HCT116 (cell line): ENCODE measurements around the gene TMEM205. TPM values are rescaled to one million over a fixed set of nuclear protein-coding genes. Genes with fewer than 3 reads are reported as not detected.

Experiments used
- ATAC-seq: fragments of 200-7000 bp; cut with Tn5 transposase; 2 replicates; pipeline ENCODE4 v1.9.1; 2020; ENCODE audit warnings: mild to moderate bottlenecking, moderate library complexity
- BruUV-seq: library from RNA; stranded (reverse); fragments of 400-500 nt; replicated peaks from 2 replicates; lab custom pipeline; 2021; lab: Mats Ljungman, UMichigan
- CTCF ChIA-PET: fragments of 300-600 bp; sonication (Branson Sonifier 250); formaldehyde crosslinking; loops from one replicate; lab custom pipeline; 2021; ENCODE audit warnings: antibody characterized with exemption; lab: Charles Lee
- POLR2A ChIA-PET: fragments of 300-600, 350-600 bp; sonication (Branson Sonifier 250); formaldehyde crosslinking; loops from one replicate; lab custom pipeline; 2021; ENCODE audit warnings: antibody characterized with exemption; lab: Charles Lee
- RAD21 ChIA-PET, 2 experiments: fragments of 300-600 bp; sonication (Branson Sonifier 250); formaldehyde crosslinking; loops; one replicate each; lab custom pipeline; 2023; ENCODE audit warnings: low total read pairs in 2 of 2; ENCODE audit not compliant: uncharacterized antibody in 2 of 2, unreplicated experiment in 2 of 2, low non-redundant PET in 1 of 2; lab: Charles Lee
- DNase-seq: peaks from one replicate; pipeline ENCODE4 v3.0.0-alpha.2; 2010; ENCODE audit warnings: low read depth, low spot score
- H2AFZ ChIP-seq: fragments of 200-600 bp; shearing (Covaris generic), sonication (generic); 2 replicates; pipeline ENCODE4 v1.6.1; 2017; ENCODE audit warnings: low read depth, mixed run types, mixed read lengths, antibody characterized with exemption, low read length; ENCODE audit not compliant: poor library complexity, severe bottlenecking
- H3K27ac ChIP-seq: 2 replicates; pipeline ENCODE4 v1.5.1; 2012; ENCODE audit warnings: low read depth, low read length
- H3K27me3 ChIP-seq: fragments of 200-600 bp; sonication (generic); 2 replicates; pipeline ENCODE4 v1.6.1; 2016; ENCODE audit warnings: mixed run types, low read length, mixed read lengths; ENCODE audit not compliant: insufficient read depth
- H3K36me3 ChIP-seq, 2 experiments: fragments of 200-500 bp in 1 of 2; fragments of 200-600 bp in 1 of 2; sonication (Bioruptor generic) in 1 of 2; sonication (generic) in 1 of 2; 2 replicates each; pipeline versions ENCODE4 v1.5.1 to v1.6.1; 2014 to 2016; ENCODE audit warnings: low read length in 2 of 2, inconsistent platforms in 1 of 2, mixed read lengths in 1 of 2, mixed run types in 1 of 2; ENCODE audit not compliant: insufficient read depth in 2 of 2, control insufficient read depth in 1 of 2
- H3K4me1 ChIP-seq, 2 experiments: fragments of 200-600 bp in 1 of 2; sonication (generic) in 1 of 2; 2 replicates each; pipeline versions ENCODE4 v1.5.1 to v1.6.1; 2012 to 2017; ENCODE audit warnings: low read length in 2 of 2, inconsistent platforms in 1 of 2, mild to moderate bottlenecking in 1 of 2, mixed read lengths in 1 of 2, mixed run types in 1 of 2, moderate library complexity in 1 of 2; ENCODE audit not compliant: insufficient read depth in 2 of 2, control insufficient read depth in 1 of 2
- H3K4me2 ChIP-seq: fragments of 200-600 bp; sonication (generic); 2 replicates; pipeline ENCODE4 v1.6.1; 2017; ENCODE audit warnings: mixed run types, low read length, mixed read lengths
- H3K4me3 ChIP-seq, 2 experiments: fragments of 200-600 bp in 1 of 2; sonication (generic) in 1 of 2; replicated peaks in 1 of 2; 2 replicates each; pipeline ENCODE4 v1.5.1; 2011 to 2016; ENCODE audit warnings: low read length in 2 of 2, control low read depth in 1 of 2, low read depth in 1 of 2, mild to moderate bottlenecking in 1 of 2, mixed read lengths in 1 of 2, mixed run types in 1 of 2
- H3K79me2 ChIP-seq: fragments of 200-600 bp; sonication (generic); 2 replicates; pipeline ENCODE4 v1.6.1; 2017; ENCODE audit warnings: mild to moderate bottlenecking, mixed run types, low read length, moderate library complexity, mixed read lengths; ENCODE audit not compliant: insufficient read depth
- H3K9ac ChIP-seq: fragments of 200-600 bp; sonication (generic); 2 replicates; pipeline ENCODE4 v1.6.1; 2016; ENCODE audit warnings: low read length, mixed read lengths
- H3K9me2 ChIP-seq: fragments of 200-600 bp; sonication (generic), shearing (Covaris generic); 2 replicates; pipeline ENCODE4 v1.6.1; 2017; ENCODE audit warnings: mixed run types, mild to moderate bottlenecking, moderate library complexity; ENCODE audit not compliant: insufficient read depth
- H3K9me3 ChIP-seq, 2 experiments: fragments of 200-500 bp in 1 of 2; fragments of 200-600 bp in 1 of 2; sonication (Bioruptor generic) in 1 of 2; sonication (generic) in 1 of 2; 2 replicates each; pipeline ENCODE4 v1.6.1; 2014 to 2017; ENCODE audit warnings: low read length in 2 of 2, mixed read lengths in 2 of 2, inconsistent platforms in 1 of 2, low read depth in 1 of 2, mild to moderate bottlenecking in 1 of 2, mixed run types in 1 of 2, moderate library complexity in 1 of 2; ENCODE audit not compliant: control insufficient read depth in 1 of 2, insufficient read depth in 1 of 2
- H4K20me1 ChIP-seq: fragments of 200-600 bp; sonication (generic), shearing (Covaris generic); 2 replicates; pipeline ENCODE4 v1.6.1; 2017; ENCODE audit warnings: mixed run types, mild to moderate bottlenecking, moderate library complexity; ENCODE audit not compliant: insufficient read depth
- EGR1 ChIP-seq: IDR thresholded peaks from 2 replicates; pipeline ENCODE4 v1.6.1; 2012; ENCODE audit warnings: low read depth
- EZH2 ChIP-seq: fragments of 200-600 bp; sonication (generic); IDR thresholded peaks from 2 replicates; pipeline ENCODE4 v1.6.1; 2017; ENCODE audit warnings: antibody characterized with exemption, mixed run types
- EZH2phosphoT487 ChIP-seq: fragments of 200-600 bp; IDR thresholded peaks from 2 replicates; pipeline ENCODE4 v1.6.1; 2018; ENCODE audit warnings: antibody characterized with exemption, borderline replicate concordance
- FOSL1 ChIP-seq: IDR thresholded peaks from 2 replicates; pipeline ENCODE4 v1.6.1; 2012; ENCODE audit warnings: low read depth
- JUND ChIP-seq: IDR thresholded peaks from 2 replicates; pipeline ENCODE4 v1.6.1; 2012
- POLR2A ChIP-seq: IDR thresholded peaks from 2 replicates; pipeline ENCODE4 v1.7.0; 2011; ENCODE audit warnings: borderline replicate concordance; ENCODE audit not compliant: insufficient read depth, insufficient read length; ENCODE audit errors: extremely low read depth
- POLR2AphosphoS5 ChIP-seq: IDR thresholded peaks from 2 replicates; pipeline ENCODE4 v1.6.1; 2011; ENCODE audit warnings: mild to moderate bottlenecking, low read depth, low read length, moderate library complexity
- REST ChIP-seq: IDR thresholded peaks from 2 replicates; pipeline ENCODE4 v1.6.1; 2012; ENCODE audit warnings: low read depth
- SP1 ChIP-seq: IDR thresholded peaks from 2 replicates; pipeline ENCODE4 v1.6.1; 2012; ENCODE audit warnings: low read depth
- SRF ChIP-seq: IDR thresholded peaks from 2 replicates; pipeline ENCODE4 v1.6.1; 2012; ENCODE audit warnings: low read depth
- TCF7L2 ChIP-seq: IDR thresholded peaks from 2 replicates; pipeline ENCODE4 v1.7.0; 2011; ENCODE audit warnings: borderline replicate concordance, inconsistent platforms; ENCODE audit not compliant: insufficient read depth, insufficient read length; ENCODE audit errors: extremely low read depth
- ZFX ChIP-seq: fragments of 450-650 bp; IDR thresholded peaks from 2 replicates; pipeline ENCODE4 v1.6.1; 2017
- ZNF274 ChIP-seq: fragments of 200-500 bp; sonication (Bioruptor generic); IDR thresholded peaks from 2 replicates; pipeline ENCODE4 v1.6.1; 2014; ENCODE audit warnings: mild to moderate bottlenecking, low read depth, low read length, inconsistent platforms
- intact Hi-C: fragments of 100-400 bp; cut with micrococcal nuclease; formaldehyde crosslinking; loops from 2 replicates; pipeline ENCODE4 v1.10.0; 2022
- total RNA-seq: library from RNA; stranded (reverse); gene quantifications from one replicate; pipeline ENCODE4 v1.2.1, GENCODE V29; 2021; ENCODE audit not compliant: unreplicated experiment
- TF ChIP-seq, protein P1 (sequence below): IDR thresholded peaks from 2 replicates; pipeline ENCODE4 v1.6.1; 2012
- TF ChIP-seq, protein P2 (sequence below): IDR thresholded peaks from 2 replicates; pipeline ENCODE4 v1.6.1; 2012

Gene TMEM205
- total RNA-seq, 1 experiment from 2014 or later: 55.9 TPM

DNA sequence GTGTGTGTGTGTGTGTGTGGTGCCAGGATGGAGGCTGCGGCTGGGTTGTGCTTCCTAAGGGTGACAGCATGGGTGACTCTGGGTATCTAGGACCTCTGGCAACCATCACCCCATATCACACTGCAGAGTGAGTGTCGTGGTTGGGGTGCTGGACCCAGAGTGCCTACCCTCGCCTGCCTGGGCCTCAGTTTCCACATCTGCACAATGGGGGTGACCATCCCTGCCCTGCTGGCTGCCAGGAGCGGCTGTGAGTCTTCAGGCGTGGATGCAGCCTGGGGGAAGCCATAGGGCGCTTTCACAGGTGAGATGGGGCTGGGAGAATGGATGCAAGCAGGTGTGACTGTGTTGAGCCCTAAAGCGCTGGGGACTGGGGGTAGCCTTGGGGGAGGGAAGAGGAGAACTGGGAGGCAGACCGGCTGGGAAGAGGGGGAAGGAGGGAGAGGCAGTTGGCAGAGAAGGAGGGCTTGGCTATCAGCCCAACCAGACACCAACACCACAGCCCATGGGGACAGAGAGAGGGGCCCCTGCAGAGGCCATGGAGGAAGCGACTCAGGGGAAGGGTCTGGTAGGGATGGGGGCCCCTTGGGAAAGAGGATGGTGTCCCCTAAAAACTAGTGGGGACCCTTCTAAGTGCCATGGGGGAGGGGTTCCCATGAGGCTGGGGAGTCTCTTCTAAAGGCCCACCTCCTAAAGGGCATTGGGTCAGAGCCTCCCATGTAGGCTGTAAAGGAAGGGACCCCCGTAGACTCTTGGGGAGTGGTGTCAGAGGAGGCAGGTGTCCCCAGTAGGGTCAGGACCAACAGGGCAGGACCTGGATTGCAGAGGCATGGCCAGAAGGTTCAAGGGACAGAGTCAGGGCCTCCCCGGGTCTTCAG, 10.8 kb upstream of the TMEM205 start:
- H3K79me2 ChIP-seq: no peaks in the 10 kb centered on the region
- peaks cover 7 to 23% of the 10 kb centered on the region in 2 experiments for H3K4me1 ChIP-seq
- POLR2A ChIA-PET: interaction anchor here (0.6 kb wide), 1 partner anchor 1585 kb away, joined by 3 read pairs; no protein-coding TSS in a partner anchor
- intact Hi-C loops: no loop called here
- no TSS peak for BruUV-seq
- H3K27me3 ChIP-seq: no peaks in the 10 kb centered on the region
- CTCF ChIA-PET: no interaction called here
- 0 out of 4 replicates have a peak, but pooled peaks cover 0 to 2% of the 10 kb centered on the region in 2 experiments for H3K36me3 ChIP-seq
- TF ChIP-seq EZH2: no peak
- no peak for TF ChIP-seq ZFX
- TF ChIP-seq JUND: no peak
- TF ChIP-seq SRF: no peak
- TF ChIP-seq, protein P1, sequence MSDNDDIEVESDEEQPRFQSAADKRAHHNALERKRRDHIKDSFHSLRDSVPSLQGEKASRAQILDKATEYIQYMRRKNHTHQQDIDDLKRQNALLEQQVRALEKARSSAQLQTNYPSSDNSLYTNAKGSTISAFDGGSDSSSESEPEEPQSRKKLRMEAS: no peak
- TF ChIP-seq EGR1: no peak
- no peak for TF ChIP-seq SP1
- TF ChIP-seq ZNF274: no peak
- TF ChIP-seq, protein P2, sequence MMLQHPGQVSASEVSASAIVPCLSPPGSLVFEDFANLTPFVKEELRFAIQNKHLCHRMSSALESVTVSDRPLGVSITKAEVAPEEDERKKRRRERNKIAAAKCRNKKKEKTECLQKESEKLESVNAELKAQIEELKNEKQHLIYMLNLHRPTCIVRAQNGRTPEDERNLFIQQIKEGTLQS: no peak
- TF ChIP-seq POLR2AphosphoS5: no peak
- TF ChIP-seq FOSL1: no peak
- no peak for TF ChIP-seq POLR2A
- TF ChIP-seq REST: no peak
- no peak for TF ChIP-seq TCF7L2
- no peak for TF ChIP-seq EZH2phosphoT487
- H3K9me3 ChIP-seq: no peaks in the 10 kb centered on the region
- ATAC-seq (no peak), DNase-seq (no peak)
- no peaks in the 10 kb centered on the region for H4K20me1 ChIP-seq
- no peak overlapping the region for H3K4me3 ChIP-seq
- RAD21 ChIA-PET: no interaction called here
- H3K9me2 ChIP-seq: no peaks in the 10 kb centered on the region
- H3K27ac ChIP-seq: no peak overlapping the region
- no peak overlapping the region for H2AFZ ChIP-seq
- no peak overlapping the region for H3K4me2 ChIP-seq
- no peak overlapping the region for H3K9ac ChIP-seq
